Neural progenitor cell (in vitro differentiated cells): ENCODE results near the gene NUDC.

Source experiments
- EZH2 ChIP-seq: fragments of 200-600 bp; sonication (generic); IDR thresholded peaks from 2 replicates; pipeline ENCODE4 v1.6.1; 2017; ENCODE audit warnings: antibody characterized with exemption, mild to moderate bottlenecking, moderate library complexity
- EZH2phosphoT487 ChIP-seq: fragments of 200-600 bp; sonication (generic); IDR thresholded peaks from 2 replicates; pipeline ENCODE4 v1.6.1; 2017; ENCODE audit warnings: antibody characterized with exemption
- TF ChIP-seq, protein P1 (sequence below): fragments of 200-600 bp; sonication (generic); IDR thresholded peaks from 2 replicates; pipeline ENCODE4 v1.5.1; 2017; ENCODE audit warnings: antibody characterized with exemption, mild to moderate bottlenecking

DNA sequence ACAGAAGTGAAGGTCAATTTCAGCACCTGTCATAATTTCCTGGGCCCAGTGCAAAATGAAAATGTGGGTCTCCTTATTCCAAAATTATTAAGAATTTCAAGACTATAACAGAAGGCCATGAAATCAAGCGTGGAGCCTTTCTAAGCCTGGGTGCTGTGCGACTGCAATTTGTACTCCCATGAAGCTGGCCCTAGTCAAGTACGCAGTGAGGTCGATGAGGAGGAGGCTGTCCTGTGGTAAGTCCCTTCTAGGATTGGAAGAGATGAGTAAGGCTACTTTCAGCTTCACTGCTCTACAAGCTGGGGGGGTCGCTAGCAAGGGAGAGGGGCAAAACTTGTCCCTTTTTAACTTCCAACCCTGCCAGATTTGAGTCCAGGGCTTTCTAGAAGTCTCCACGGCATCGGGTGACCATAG is 410 bp upstream of the NUDC start:
- TF ChIP-seq, protein P1, sequence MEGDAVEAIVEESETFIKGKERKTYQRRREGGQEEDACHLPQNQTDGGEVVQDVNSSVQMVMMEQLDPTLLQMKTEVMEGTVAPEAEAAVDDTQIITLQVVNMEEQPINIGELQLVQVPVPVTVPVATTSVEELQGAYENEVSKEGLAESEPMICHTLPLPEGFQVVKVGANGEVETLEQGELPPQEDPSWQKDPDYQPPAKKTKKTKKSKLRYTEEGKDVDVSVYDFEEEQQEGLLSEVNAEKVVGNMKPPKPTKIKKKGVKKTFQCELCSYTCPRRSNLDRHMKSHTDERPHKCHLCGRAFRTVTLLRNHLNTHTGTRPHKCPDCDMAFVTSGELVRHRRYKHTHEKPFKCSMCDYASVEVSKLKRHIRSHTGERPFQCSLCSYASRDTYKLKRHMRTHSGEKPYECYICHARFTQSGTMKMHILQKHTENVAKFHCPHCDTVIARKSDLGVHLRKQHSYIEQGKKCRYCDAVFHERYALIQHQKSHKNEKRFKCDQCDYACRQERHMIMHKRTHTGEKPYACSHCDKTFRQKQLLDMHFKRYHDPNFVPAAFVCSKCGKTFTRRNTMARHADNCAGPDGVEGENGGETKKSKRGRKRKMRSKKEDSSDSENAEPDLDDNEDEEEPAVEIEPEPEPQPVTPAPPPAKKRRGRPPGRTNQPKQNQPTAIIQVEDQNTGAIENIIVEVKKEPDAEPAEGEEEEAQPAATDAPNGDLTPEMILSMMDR: no peak
- TF ChIP-seq EZH2 (no peak), EZH2phosphoT487 (no peak)
